Left renal pelvis (tissue), 4 donors: ENCODE measurements around the gene EIF2AK3. TPM values are rescaled to one million over a fixed set of nuclear protein-coding genes. Genes with fewer than 3 reads are reported as not detected.
"Not testable (repeated sequence)": the region's sequence is repeated elsewhere in the genome, so short reads cannot be mapped to it uniquely, and the experiment has no call there.

Experiments
- DNase-seq, 4 donors: peaks; one replicate each; pipeline ENCODE4 v3.0.0-alpha.2; 2013; ENCODE audit warnings: low read depth in 4 of 4, low spot score in 3 of 4
- polyA plus RNA-seq, 4 donors: library from polyadenylated mRNA; unstranded; fragments of 120-200 nt; gene quantifications; one replicate each; pipeline ENCODE4 v1.2.1, GENCODE V29; 2013; ENCODE audit not compliant: insufficient read length in 4 of 4

EIF2AK3 gene
- polyA plus RNA-seq, 4 donors = 24.9 to 33.4 (median 32.6) TPM

DNA sequence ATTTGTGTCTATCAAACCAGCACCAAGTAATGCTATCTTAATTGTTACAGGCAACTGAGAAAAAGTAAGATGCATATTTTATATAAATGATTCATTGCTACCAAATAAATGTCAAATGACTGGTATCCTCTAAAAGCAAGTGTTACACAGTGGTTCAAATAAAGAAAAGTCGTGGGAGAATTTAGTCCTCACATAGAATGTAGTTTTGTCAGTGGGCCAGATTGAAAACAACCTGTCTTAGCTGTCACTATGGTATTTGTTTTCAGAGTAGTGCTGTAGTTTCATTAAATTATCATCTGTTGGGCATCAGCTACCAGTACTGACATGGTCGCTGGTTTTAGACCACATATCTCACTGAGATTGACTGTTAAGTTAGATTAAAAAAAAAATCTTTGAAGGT, 10.2 kb upstream of the EIF2AK3 start:
- DNase-seq = no peak

DNA sequence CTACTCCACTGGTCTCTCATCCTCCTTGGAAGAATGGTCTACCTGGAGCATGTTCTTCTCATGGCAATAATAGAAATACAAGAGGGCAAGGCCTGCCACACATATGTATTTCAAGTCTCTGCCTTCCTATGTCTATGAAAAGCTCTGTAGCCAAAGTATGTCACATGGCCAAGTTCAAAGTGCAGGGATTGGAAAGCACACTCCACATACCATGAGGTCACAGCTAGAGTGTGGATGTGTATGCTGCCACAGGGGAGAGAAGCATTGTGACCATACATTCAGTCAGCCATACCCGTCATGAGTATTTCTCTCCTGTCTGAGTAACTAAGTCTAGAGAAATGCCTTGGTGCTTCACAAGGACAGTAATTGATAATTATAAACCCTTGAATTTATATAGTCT, 8.8 kb upstream of the EIF2AK3 start:
- DNase-seq = no peak

- no peak for DNase-seq
These were observed 5.3 kb upstream of the EIF2AK3 start for GRCh38 chr2:88632569-88632968.

- no peak for DNase-seq
These were observed 1.3 kb upstream of the EIF2AK3 start for GRCh38 chr2:88628571-88628939.

GRCh38 chr2:88627856-88628570, 749 bp upstream of the EIF2AK3 start:
- DNase-seq = peak in 3 of 4 donors; percentile 81 to 85 (median 85)

GRCh38 chr2:88626171-88627054, 851 bp downstream of the EIF2AK3 start:
- peak; percentile 6 to 23 (median 17) for DNase-seq

DNA sequence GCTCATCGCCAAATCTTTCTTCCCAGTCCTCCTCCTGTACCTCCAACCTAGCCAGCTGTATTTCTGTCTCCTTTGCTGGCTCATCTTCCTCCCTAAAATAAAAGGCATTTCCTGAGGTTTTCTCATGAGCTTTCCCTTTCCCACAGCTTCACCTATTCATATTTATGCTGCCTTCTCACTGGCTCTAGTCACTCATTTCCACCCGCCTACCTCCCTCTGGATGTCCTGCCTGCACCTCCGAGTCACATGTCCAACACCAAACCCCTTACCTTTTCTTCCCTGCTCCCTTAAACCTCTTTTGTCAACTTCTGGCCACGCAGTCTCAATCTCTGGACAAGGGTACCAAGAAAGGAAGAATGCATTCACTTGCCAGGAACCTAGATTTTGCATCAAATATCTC, 2.8 kb downstream of the EIF2AK3 start:
- DNase-seq = no peak

- not testable (repeated sequence) for DNase-seq
These were observed 3.3 kb downstream of the EIF2AK3 start for GRCh38 chr2:88623831-88624465.

DNA sequence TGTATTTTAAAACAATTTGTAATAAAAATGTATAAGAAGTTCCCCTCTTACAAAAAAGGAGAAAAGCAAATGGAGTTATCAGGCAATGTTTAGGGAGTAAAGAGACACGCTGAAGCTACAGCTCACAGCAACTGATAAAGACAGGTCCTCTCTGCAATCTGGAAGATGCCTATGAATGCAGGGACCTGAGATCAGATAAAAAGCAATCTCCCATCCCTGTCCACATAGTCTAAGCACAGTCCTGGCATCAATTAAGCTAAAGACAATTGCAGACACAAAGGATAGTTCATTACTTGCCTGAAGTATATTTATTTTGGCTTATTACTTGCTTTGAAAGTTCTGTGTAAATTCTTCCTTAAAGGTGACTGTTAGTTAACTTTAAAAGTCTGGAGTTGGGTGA, 5.0 kb downstream of the EIF2AK3 start:
- no peak for DNase-seq

- no peak for DNase-seq
These were observed 5.8 kb downstream of the EIF2AK3 start for GRCh38 chr2:88621432-88621831.

DNA sequence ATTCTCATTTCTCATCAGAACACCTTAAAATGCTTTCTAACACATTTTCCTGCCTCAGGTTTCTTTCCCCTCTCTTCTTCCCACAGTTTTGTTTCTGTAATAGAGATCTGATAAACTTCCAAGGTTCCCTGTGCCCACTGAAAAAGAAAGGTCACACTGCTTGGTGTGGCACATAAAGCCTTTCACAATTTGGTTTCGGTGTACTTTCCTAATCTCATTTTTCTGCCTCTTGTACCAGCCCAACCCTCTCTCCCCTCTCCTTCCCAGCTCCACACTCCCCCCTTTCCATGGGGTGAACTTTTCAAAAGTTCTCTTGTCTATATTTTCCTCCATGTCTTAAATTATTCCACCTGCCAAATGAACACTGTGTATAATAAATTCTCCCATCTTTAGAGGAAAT, 7.2 kb downstream of the EIF2AK3 start:
- DNase-seq = no peak

DNA sequence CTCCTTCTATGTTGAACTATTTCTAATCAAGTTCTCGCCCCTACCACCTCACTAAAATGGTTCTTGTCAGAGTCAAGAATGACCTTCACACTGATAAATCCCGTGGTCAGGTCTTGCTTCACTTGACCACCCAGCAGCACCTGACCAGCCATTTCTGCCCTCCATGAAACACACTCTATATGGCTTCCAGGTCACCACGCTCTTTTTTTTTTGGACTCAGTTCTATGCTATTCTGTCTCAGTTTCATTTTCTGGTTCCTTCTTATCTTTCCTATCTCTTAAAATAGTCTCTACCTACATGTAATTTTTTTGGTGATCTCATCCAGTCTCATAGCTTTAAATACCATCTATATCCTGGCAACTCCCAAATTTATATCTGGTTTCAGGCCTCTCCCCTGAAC, 11.4 kb downstream of the EIF2AK3 start:
- no peak for DNase-seq

DNA sequence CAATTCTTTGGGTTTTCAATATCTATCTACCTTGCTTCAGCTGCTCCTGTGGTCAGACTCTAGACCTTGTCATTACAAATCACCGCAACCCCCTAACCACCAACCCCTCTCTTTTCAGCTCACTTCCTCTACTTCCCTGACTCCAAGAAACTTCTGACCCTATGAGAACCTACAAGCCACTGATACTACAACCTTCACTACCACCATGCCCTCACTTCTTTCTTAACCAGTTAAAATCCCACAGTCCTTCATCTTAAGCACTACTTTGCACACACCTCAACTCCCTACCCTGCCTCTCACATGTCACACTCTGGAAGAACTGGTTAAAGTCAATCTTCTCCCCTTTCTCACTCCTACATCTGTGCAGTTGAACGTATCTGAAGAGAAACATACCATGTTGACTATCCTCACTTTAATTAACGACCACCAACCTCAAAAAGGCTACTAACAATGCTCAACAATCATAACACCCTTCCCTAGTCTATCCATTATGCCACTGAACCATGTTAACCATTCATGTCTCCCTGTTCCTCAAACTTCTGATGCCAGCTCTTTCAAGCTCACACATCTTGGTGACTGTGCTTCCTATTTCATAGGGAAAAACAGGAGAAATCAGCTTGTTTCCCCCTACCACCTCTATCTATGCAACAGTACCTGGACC, 12.6 kb downstream of the EIF2AK3 start:
- DNase-seq = no peak

DNA sequence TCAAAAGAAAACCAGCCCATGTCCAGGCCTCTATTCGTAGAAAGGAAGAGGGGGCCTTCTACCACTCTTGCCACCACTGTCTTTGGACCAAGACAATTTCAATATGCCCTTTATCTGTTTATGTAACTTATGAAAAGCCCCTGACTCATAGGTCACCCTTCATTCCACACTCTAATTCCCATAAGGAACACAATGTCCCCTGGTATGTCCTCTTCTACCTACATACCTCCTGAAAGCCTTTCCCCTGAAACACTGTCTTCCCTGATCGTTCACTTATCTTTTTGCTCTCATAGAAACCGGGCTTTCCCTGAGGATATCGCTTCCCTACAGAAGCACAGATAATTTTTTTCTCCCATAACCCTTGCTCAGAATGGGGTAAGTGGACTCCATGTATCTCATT, 13.3 kb downstream of the EIF2AK3 start:
- no peak for DNase-seq

DNA sequence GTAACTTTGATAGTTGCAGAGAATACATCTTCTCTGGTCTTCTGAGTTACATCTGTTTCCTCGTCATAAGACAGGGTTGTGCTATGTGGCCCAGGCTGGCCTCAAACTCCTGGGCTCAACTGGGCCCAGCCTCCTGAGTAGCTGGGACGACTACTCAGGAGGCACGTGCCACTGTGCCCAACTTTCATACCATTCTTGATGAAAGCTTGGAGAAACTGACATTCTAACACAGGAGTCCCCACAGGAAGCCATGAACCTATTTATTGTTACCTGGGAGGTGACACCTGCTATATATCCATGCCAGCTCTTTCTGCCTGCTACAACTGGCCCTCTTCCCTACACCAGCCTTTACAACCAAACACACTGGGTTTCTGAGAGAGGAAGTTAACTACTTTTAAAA, 19.1 kb downstream of the EIF2AK3 start:
- no peak for DNase-seq

DNA sequence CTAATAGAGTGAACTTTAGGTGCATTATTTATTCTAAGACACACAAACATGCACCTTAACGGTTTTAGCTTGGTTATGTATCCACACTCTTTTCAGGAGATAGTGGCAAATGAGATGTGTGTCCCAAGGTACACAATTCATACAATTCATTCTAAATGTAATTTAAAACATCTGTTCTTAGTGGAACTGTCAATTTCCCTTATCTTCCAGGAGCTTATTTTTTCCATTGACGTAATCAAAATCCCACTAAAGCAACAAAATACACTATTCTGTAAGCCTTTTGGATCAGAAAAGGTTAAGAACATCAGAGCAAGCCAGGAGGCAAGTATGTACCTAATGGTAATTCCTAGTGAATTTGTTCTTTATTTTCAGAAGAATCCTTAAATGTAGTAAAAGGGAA, 19.8 kb downstream of the EIF2AK3 start:
- no peak for DNase-seq

DNA sequence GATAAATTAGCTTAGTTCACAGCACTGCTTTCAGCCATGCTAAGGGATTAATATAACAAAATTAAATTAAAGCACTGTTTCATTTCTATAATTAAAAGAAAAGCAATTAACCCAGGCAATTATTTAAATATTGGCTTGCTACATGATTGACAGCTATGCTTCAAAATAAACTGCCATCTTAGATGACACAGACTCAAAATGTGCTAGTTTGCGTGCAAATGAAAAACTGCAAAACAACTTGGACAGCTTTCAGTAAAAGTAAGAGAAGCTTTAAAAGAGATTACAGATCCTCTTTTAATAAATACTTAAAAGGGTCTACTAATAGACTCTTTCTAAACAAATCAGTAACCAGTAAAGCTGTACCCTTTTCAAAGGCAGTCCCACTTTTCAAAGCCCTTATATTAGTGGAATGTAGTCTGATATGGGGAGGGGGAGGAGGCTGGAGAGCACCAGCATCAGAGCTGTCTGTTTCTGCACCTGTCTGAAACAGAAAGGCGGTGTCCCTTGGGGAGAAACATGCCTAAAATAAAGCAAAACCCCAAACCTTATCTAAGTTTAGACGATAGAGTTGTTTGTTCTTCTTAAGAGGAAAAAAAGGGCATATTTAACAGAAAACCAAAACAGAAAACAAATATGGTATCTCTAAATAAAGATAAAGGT, 20.8 kb downstream of the EIF2AK3 start:
- no peak for DNase-seq

DNA sequence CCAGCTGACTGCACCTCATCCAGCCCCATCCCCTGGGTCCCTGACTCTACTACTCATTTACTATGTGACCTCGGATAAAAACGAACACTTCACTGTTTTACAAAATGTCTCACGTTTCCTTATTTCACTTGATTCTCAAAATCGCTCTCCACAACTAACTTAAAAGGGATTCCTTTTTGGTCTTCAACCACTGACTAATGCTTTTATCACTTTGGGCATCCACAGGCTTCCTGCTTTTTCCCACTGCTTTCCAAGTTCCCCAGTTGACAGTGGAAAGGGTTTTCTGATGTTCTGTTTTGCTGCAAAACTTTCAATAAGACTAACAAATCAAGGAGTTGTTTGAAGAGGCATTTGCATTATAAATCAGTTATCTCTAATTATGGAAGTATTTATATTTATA, 24.1 kb downstream of the EIF2AK3 start:
- no peak for DNase-seq

GRCh38 chr2:88602022-88602421, 25.2 kb downstream of the EIF2AK3 start:
- no peak for DNase-seq

DNA sequence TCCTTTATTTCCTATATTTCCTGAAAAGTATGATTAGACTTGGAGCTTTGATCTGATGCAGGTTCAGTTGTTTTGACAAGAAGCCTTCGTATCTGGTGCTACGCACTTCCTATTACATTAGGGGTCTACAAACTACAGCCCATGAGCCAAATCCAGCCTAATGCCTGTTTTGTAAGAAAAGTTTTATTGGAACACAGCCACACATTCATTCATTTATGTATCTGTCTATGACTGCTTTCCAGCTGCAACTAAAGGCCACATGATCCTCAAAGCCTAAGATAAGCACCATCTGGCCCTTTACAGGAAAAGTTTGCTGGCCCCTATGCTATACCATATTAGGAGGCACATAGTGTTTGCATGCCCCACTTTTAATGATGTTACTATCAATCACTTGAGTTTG, 26.0 kb downstream of the EIF2AK3 start:
- no peak for DNase-seq
